K562 (cell line): ENCODE data around the gene TFDP3. TPM values are rescaled to one million over a fixed set of nuclear protein-coding genes. Genes with fewer than 3 reads are reported as not detected.

Source experiments
- ATAC-seq: fragments of 200-7000 bp; cut with Tn5 transposase; 3 replicates; pipeline ENCODE4 v1.9.1; 2020; ENCODE audit warnings: moderate library complexity
- BruUV-seq: library from RNA; stranded (reverse); fragments of 400-500 nt; replicated peaks from 2 replicates; lab custom pipeline; 2021; lab: Mats Ljungman, UMichigan
- CTCF ChIA-PET: fragments of 300-600 bp; formaldehyde crosslinking; extraction: SDS; loops from one replicate; lab custom pipeline; 2021; ENCODE audit warnings: low intra/inter-chr PET ratio; lab: Yijun Ruan, JAX
- POLR2A ChIA-PET: fragments of 300-600, 350-650 bp; sonication (Branson Sonifier 250); formaldehyde crosslinking; extraction: SDS; loops from one replicate; lab custom pipeline; 2021; ENCODE audit warnings: antibody characterized with exemption, inconsistent platforms; lab: Yijun Ruan, JAX
- DNase-seq, 4 experiments: peaks; one replicate each; pipeline versions ENCODE4 v3.0.0 to v3.0.0-alpha.2; 2011 to 2018; ENCODE audit warnings: low spot score in 3 of 4, mixed read lengths in 3 of 4; ENCODE audit errors: extremely low read depth in 1 of 4
- FAIRE-seq: peaks from 2 replicates; lab custom pipeline; 2011; peaks lifted over from hg19 to GRCh38; lab: Jason Lieb, UNC
- H2AFZ ChIP-seq: 2 replicates; pipeline ENCODE4 v1.6.0; 2011; ENCODE audit warnings: low read depth, low read length, control low read depth, inconsistent platforms
- H3K27ac ChIP-seq: fragments of 200-600 bp; 3 replicates; pipeline ENCODE4 v1.8.0; 2011; ENCODE audit warnings: low read depth, mild to moderate bottlenecking, control low read depth, inconsistent platforms, low read length, moderate library complexity, mixed read lengths; ENCODE audit errors: extremely low read depth
- H3K27me3 ChIP-seq, 2 experiments: fragments of 300-600 bp in 1 of 2; 2 replicates in 1 of 2; 3 replicates in 1 of 2; pipeline versions ENCODE4 v1.6.0 to v1.8.0; 2011; ENCODE audit warnings: inconsistent platforms in 2 of 2, low read length in 2 of 2, mild to moderate bottlenecking in 1 of 2, mixed read lengths in 1 of 2, moderate library complexity in 1 of 2; ENCODE audit not compliant: control insufficient read depth in 2 of 2, insufficient read depth in 2 of 2
- H3K36me3 ChIP-seq: fragments of 300-600 bp; 3 replicates; pipeline ENCODE4 v1.8.0; 2011; ENCODE audit warnings: mild to moderate bottlenecking, low read length, inconsistent platforms; ENCODE audit not compliant: control insufficient read depth, insufficient read depth
- H3K4me1 ChIP-seq, 2 experiments: fragments of 200-600 bp in 1 of 2; replicated peaks in 1 of 2; 2 replicates in 1 of 2; 3 replicates in 1 of 2; pipeline versions ENCODE4 v1.5.1 to v1.8.0; 2011; ENCODE audit warnings: inconsistent platforms in 2 of 2, low read length in 2 of 2, mild to moderate bottlenecking in 1 of 2, mixed read lengths in 1 of 2, moderate library complexity in 1 of 2; ENCODE audit not compliant: control insufficient read depth in 2 of 2, insufficient read depth in 2 of 2
- H3K4me2 ChIP-seq: 2 replicates; pipeline ENCODE4 v1.6.1; 2011; ENCODE audit warnings: low read length, control low read depth, inconsistent platforms, mixed read lengths; ENCODE audit not compliant: insufficient read depth
- H3K4me3 ChIP-seq: fragments of 200-600 bp; sonication (generic), shearing (Covaris generic); 2 replicates; pipeline ENCODE4 v1.5.1; 2016; ENCODE audit warnings: control low read depth, inconsistent platforms
- H3K79me2 ChIP-seq: fragments of 200-600 bp; 3 replicates; pipeline ENCODE4 v1.8.0; 2011; ENCODE audit warnings: low read length, inconsistent platforms; ENCODE audit not compliant: control insufficient read depth, insufficient read depth
- H3K9ac ChIP-seq, 2 experiments: 2 replicates each; pipeline versions ENCODE4 v1.6.0 to v1.6.1; 2011; ENCODE audit warnings: low read depth in 2 of 2, low read length in 2 of 2, control low read depth in 1 of 2, inconsistent platforms in 1 of 2, mild to moderate bottlenecking in 1 of 2, mixed read lengths in 1 of 2; ENCODE audit not compliant: insufficient read depth in 1 of 2
- H3K9me1 ChIP-seq: one replicate; pipeline ENCODE4 v1.6.0; 2011; ENCODE audit warnings: inconsistent platforms, mild to moderate bottlenecking, low read length, moderate library complexity; ENCODE audit not compliant: control insufficient read depth, insufficient read depth
- H3K9me3 ChIP-seq: replicated peaks from 2 replicates; pipeline ENCODE4 v1.5.1; 2011; ENCODE audit warnings: low read depth, low read length, inconsistent platforms; ENCODE audit not compliant: control insufficient read depth, insufficient read depth
- H4K20me1 ChIP-seq: replicated peaks from 2 replicates; pipeline ENCODE4 v1.6.1; 2011; ENCODE audit warnings: low read length, inconsistent platforms, mixed read lengths; ENCODE audit not compliant: control insufficient read depth, insufficient read depth
- BMI1 ChIP-seq: fragments of 150-350 bp; IDR thresholded peaks from 2 replicates; pipeline ENCODE4 v1.6.1; 2014; ENCODE audit warnings: low read length
- BRD9 ChIP-seq: fragments of 450-650 bp; IDR thresholded peaks from 2 replicates; pipeline ENCODE4 v1.6.1; 2018; ENCODE audit warnings: low read depth; ENCODE audit not compliant: partially characterized antibody
- CHD4 ChIP-seq: fragments of 200-600 bp; sonication (generic); IDR thresholded peaks from 3 replicates; pipeline ENCODE4 v1.6.1; 2012; ENCODE audit warnings: low read depth, mild to moderate bottlenecking, mixed read lengths, low read length, inconsistent platforms; ENCODE audit not compliant: insufficient read depth, insufficient replicate concordance, poor library complexity, severe bottlenecking
- ELF1 ChIP-seq: fragments of 200-800 bp; sonication (Bioruptor generic); IDR thresholded peaks from 2 replicates; pipeline ENCODE4 v1.6.1; 2016; ENCODE audit warnings: missing genetic modification characterization, missing compliant biosample characterization
- HLTF ChIP-seq: fragments of 450-650 bp; IDR thresholded peaks from 2 replicates; pipeline ENCODE4 v1.6.1; 2016
- IRF9 ChIP-seq: fragments of 450-650 bp; IDR thresholded peaks from 2 replicates; pipeline ENCODE4 v1.6.1; 2016; ENCODE audit warnings: missing biosample characterization, missing genetic modification characterization
- MED1 ChIP-seq: sonication (generic); formaldehyde crosslinking; IDR thresholded peaks from 2 replicates; pipeline ENCODE4 v1.8.1; 2023; ENCODE audit warnings: missing genetic modification reagents, borderline replicate concordance
- NFIC ChIP-seq: fragments of 450-650 bp; IDR thresholded peaks from 2 replicates; pipeline ENCODE4 v1.6.1; 2017; ENCODE audit warnings: mild to moderate bottlenecking, inconsistent platforms
- POLR2AphosphoS5 ChIP-seq: IDR thresholded peaks from 2 replicates; pipeline ENCODE4 v1.6.1; 2011; ENCODE audit warnings: mild to moderate bottlenecking, low read depth, low read length, moderate library complexity; ENCODE audit not compliant: control insufficient read depth, insufficient read depth
- SMARCB1 ChIP-seq: IDR thresholded peaks from 2 replicates; pipeline ENCODE4 v1.6.1; 2011; ENCODE audit warnings: improper control_type of control experiment, low read depth; ENCODE audit not compliant: insufficient read length
- THRB ChIP-seq: fragments of 450-650 bp; formaldehyde crosslinking; conservative IDR thresholded peaks from 2 replicates; pipeline ENCODE4 v1.4.0; 2022; ENCODE audit warnings: mild to moderate bottlenecking, missing genetic modification characterization
- TOE1 ChIP-seq, 2 experiments: fragments of 450-650 bp in 1 of 2; sonication (generic) in 1 of 2; formaldehyde crosslinking in 1 of 2; IDR thresholded peaks; 2 replicates each; pipeline versions ENCODE4 v1.7.1 to v1.8.0; 2016 to 2022; ENCODE audit warnings: borderline replicate concordance in 2 of 2, mild to moderate bottlenecking in 2 of 2, antibody characterized with exemption in 1 of 2, inconsistent platforms in 1 of 2, low read depth in 1 of 2, missing genetic modification reagents in 1 of 2, moderate library complexity in 1 of 2
- ZNF431 ChIP-seq: sonication (generic); formaldehyde crosslinking; IDR thresholded peaks from 2 replicates; pipeline ENCODE4 v1.8.0; 2022; ENCODE audit warnings: mild to moderate bottlenecking, missing genetic modification reagents
- ZNF57 ChIP-seq: fragments of 450-650 bp; formaldehyde crosslinking; IDR thresholded peaks from 2 replicates; pipeline ENCODE4 v1.4.0; 2020; ENCODE audit warnings: mild to moderate bottlenecking, moderate library complexity
- ZNF655 ChIP-seq: fragments of 250-450 bp; sonication (Bioruptor Pico); IDR thresholded peaks from 2 replicates; pipeline ENCODE4 v1.5.0; 2021
- WGBS: fragments of 100-300 bp; shearing (Covaris generic); methylation state at CpG from one replicate; pipeline ENCODE4 v1.1.6; 2016; ENCODE audit warnings: low coverage, mixed read lengths; ENCODE audit not compliant: insufficient coverage; ENCODE audit errors: missing lambda C conversion rate; 5-methylcytosine and 5-hydroxymethylcytosine counted together
- in situ Hi-C: fragments of 300-500 bp; cut with MboI; formaldehyde crosslinking; loops from 4 replicates; pipeline ENCODE4 v1.15.0; 2018; ENCODE audit warnings: inconsistent platforms, mixed read lengths
- intact Hi-C: fragments of 100-400 bp; cut with micrococcal nuclease; formaldehyde crosslinking; loops from 2 replicates; pipeline ENCODE4 v1.14.2; 2022
- polyA plus RNA-seq, 8 experiments: library from polyadenylated mRNA; depleted of rRNA in 4 of 8; stranded (reverse) in 5 of 8; unstranded in 3 of 8; fragments of >200 nt; fragmentation: Nextera tagmentation in 2 of 8; fragmentation: Illumina TruSeq in 1 of 8; extraction: Ambion mirVana in 2 of 8; extraction: Trizol in 1 of 8; gene quantifications; 2 replicates each; pipeline versions ENCODE4 v1.2.1 to v1.2.3, GENCODE V29; 2011 to 2014; ENCODE audit warnings: inconsistent platforms in 1 of 8, missing spikeins in 1 of 8
- total RNA-seq, 7 experiments: library from RNA; depleted of rRNA in 6 of 7; stranded (reverse); fragments of >200 nt in 6 of 7; fragmentation: Illumina TruSeq in 2 of 7; extraction: Trizol in 2 of 7; gene quantifications; 2 replicates each; pipeline versions ENCODE4 v1.2.1 to v1.2.3, GENCODE V29; 2011 to 2021; ENCODE audit warnings: low replicate concordance in 1 of 7
- TF ChIP-seq, protein P1 (sequence below), 2 experiments: IDR thresholded peaks; 2 replicates each; pipeline ENCODE4 v1.6.1; 2011; ENCODE audit warnings: borderline replicate concordance in 1 of 2, control low read depth in 1 of 2, low read depth in 1 of 2, low read length in 1 of 2, mild to moderate bottlenecking in 1 of 2, mixed read lengths in 1 of 2, moderate library complexity in 1 of 2; ENCODE audit not compliant: insufficient read depth in 1 of 2, insufficient read length in 1 of 2, poor library complexity in 1 of 2, severe bottlenecking in 1 of 2; ENCODE audit errors: extremely low read depth in 1 of 2

Gene TFDP3
- total and polyA plus RNA-seq, 9 of the 15 experiments (the other 6 are each of a cell fraction or from before 2014, with no cell fraction given) = 0.09 to 0.25 (median 0.12) TPM; not detected in 5

GRCh38 chrX:133189195-133189594, 29.0 kb downstream of the TFDP3 start (continued):
- TF ChIP-seq TOE1 (IDR thresholded peaks at IDR 0.05; ENCODE audit: borderline replicate concordance) (no peak), TOE1 (CRISPR knock-in tag; IDR thresholded peaks at IDR 0.05; ENCODE audit: borderline replicate concordance, low read depth) (no peak), THRB (CRISPR knock-in tag) (no peak), NFIC (no peak), HLTF (no peak), ZNF57 (CRISPR knock-in tag) (no peak)

GRCh38 chrX:133188631-133189030, 29.5 kb downstream of the TFDP3 start:
- no TSS peak for BruUV-seq
- Histone ChIP-seq H3K9me1 (no peaks in the 10 kb centered on the region), H3K79me2 (no peaks in the 10 kb centered on the region), H3K9ac (no peak overlapping the region), H3K4me1 (no peaks in the 10 kb centered on the region), H3K9me3 (no peaks in the 10 kb centered on the region), H3K36me3 (no peaks in the 10 kb centered on the region), H3K27me3 (no peaks in the 10 kb centered on the region), H3K27ac (no peak overlapping the region), H3K4me3 (no peak overlapping the region), H2AFZ (no peak overlapping the region), H3K4me2 (no peak overlapping the region), H4K20me1 (no peaks in the 10 kb centered on the region)
- FAIRE-seq (no peak), DNase-seq (no peak), ATAC-seq (no peak)
- 0% methylated on average over 2 of the region's 3 CpGs for WGBS
- TF ChIP-seq SMARCB1 (no peak), BRD9 (no peak), ELF1 (no peak), ZNF655 (no peak), POLR2AphosphoS5 (no peak), BMI1 (no peak), IRF9 (tag) (no peak), CHD4 (no peak), MED1 (CRISPR knock-in tag) (no peak), ZNF431 (CRISPR knock-in tag) (no peak)
- TF ChIP-seq, protein P1, sequence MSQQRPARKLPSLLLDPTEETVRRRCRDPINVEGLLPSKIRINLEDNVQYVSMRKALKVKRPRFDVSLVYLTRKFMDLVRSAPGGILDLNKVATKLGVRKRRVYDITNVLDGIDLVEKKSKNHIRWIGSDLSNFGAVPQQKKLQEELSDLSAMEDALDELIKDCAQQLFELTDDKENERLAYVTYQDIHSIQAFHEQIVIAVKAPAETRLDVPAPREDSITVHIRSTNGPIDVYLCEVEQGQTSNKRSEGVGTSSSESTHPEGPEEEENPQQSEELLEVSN (IDR thresholded peaks at IDR 0.05; ENCODE audit: borderline replicate concordance in 1 of 2, extremely low read depth in 1 of 2, insufficient read depth in 1 of 2, insufficient read length in 1 of 2, low read depth in 1 of 2, low read length in 1 of 2, poor library complexity in 1 of 2, severe bottlenecking in 1 of 2) = no peak
- intact Hi-C loops (no loop called here), in situ Hi-C loops (no loop called here)
- ChIA-PET POLR2A (no interaction called here), CTCF (no interaction called here)
